Esophagus mucosa (tissue), 1 donor: ENCODE results near the gene SHE. TPM values are rescaled to one million over a fixed set of nuclear protein-coding genes. Genes with fewer than 3 reads are reported as not detected.
"Not testable (repeated sequence)": the region's sequence is repeated elsewhere in the genome, so short reads cannot be mapped to it uniquely, and the experiment has no call there.

Experiments used
- ATAC-seq: fragments of 200-7000 bp; cut with Tn5 transposase; one replicate; pipeline ENCODE4 v1.9.1; 2020
- total RNA-seq: library from RNA; stranded (reverse); gene quantifications from one replicate; pipeline ENCODE4 v1.2.4, GENCODE V29; 2023
- donor health status: DM: yes; HTN: yes; CAD: no.

SHE gene
- total RNA-seq, 1 donor from 2014 or later, result 1.4 TPM

GRCh38 chr1:154514066-154514553 is 11.9 kb upstream of the SHE start:
- ATAC-seq, result no peak

GRCh38 chr1:154512760-154513159 is 10.5 kb upstream of the SHE start:
- ATAC-seq, result no peak

- ATAC-seq, result no peak
These were observed 1.7 kb upstream of the SHE start for GRCh38 chr1:154503898-154504297.

GRCh38 chr1:154502744-154503115 is 518 bp upstream of the SHE start:
- peak; percentile 8 for ATAC-seq

- ATAC-seq, result peak; percentile 43
These were observed 668 bp downstream of the SHE start for GRCh38 chr1:154501423-154502065.

- ATAC-seq, result no peak
These were observed 1.7 kb downstream of the SHE start for GRCh38 chr1:154500533-154500932.

GRCh38 chr1:154499446-154499845 is 2.8 kb downstream of the SHE start:
- ATAC-seq, result no peak

GRCh38 chr1:154497026-154497806 is 5.0 kb downstream of the SHE start:
- peak; percentile 44 for ATAC-seq

- no peak for ATAC-seq
These were observed 5.8 kb downstream of the SHE start for GRCh38 chr1:154496383-154496782.

- ATAC-seq, result no peak
These were observed 6.5 kb downstream of the SHE start for GRCh38 chr1:154495496-154496273.

GRCh38 chr1:154493276-154493675 is 8.9 kb downstream of the SHE start:
- ATAC-seq, result peak; percentile 24

GRCh38 chr1:154492115-154492514 is 10.1 kb downstream of the SHE start:
- no peak for ATAC-seq

GRCh38 chr1:154490317-154490716 is 11.9 kb downstream of the SHE start:
- ATAC-seq, result no peak

GRCh38 chr1:154489695-154490274 is 12.4 kb downstream of the SHE start:
- no peak for ATAC-seq

- no peak for ATAC-seq
These were observed 13.3 kb downstream of the SHE start for GRCh38 chr1:154488922-154489321.

GRCh38 chr1:154486756-154487155 is 15.5 kb downstream of the SHE start:
- not testable (repeated sequence) for ATAC-seq

GRCh38 chr1:154485910-154486496 is 16.2 kb downstream of the SHE start:
- ATAC-seq, result no peak

- peak; percentile 48 for ATAC-seq
These were observed 17.1 kb downstream of the SHE start for GRCh38 chr1:154485106-154485505.

- ATAC-seq, result peak; percentile 79
These were observed 18.0 kb downstream of the SHE start for GRCh38 chr1:154483941-154484803.

- no peak for ATAC-seq
These were observed 21.2 kb downstream of the SHE start for GRCh38 chr1:154481053-154481452.

GRCh38 chr1:154479764-154480421 is 22.3 kb downstream of the SHE start:
- peak; percentile 73 for ATAC-seq
